K562 (cell line): Measurements from ENCODE around the gene ZSWIM4. TPM values are rescaled to one million over a fixed set of nuclear protein-coding genes. Genes with fewer than 3 reads are reported as not detected.

Source experiments
- ARID3A ChIP-seq: IDR thresholded peaks from 2 replicates; pipeline ENCODE4 v1.6.1; 2012; ENCODE audit warnings: low read depth, low read length, improper control_type of control experiment, borderline replicate concordance
- CEBPZ ChIP-seq: fragments of 150-350 bp; IDR thresholded peaks from 2 replicates; pipeline ENCODE4 v1.6.1; 2014; ENCODE audit warnings: low read depth, mild to moderate bottlenecking, low read length, borderline replicate concordance
- CXXC5 ChIP-seq: fragments of 250-450 bp; sonication (Bioruptor Pico); IDR thresholded peaks from 2 replicates; pipeline ENCODE4 v1.8.0; 2022; ENCODE audit warnings: inconsistent platforms, mild to moderate bottlenecking, moderate library complexity
- ESRRA ChIP-seq: fragments of 450-650 bp; IDR thresholded peaks from 2 replicates; pipeline ENCODE4 v1.6.1; 2014; ENCODE audit warnings: low read depth, mild to moderate bottlenecking, moderate library complexity, borderline replicate concordance
- MTA1 ChIP-seq: fragments of 450-650 bp; IDR thresholded peaks from 2 replicates; pipeline ENCODE4 v1.6.1; 2017; ENCODE audit warnings: borderline replicate concordance
- TSC22D4 ChIP-seq: fragments of 450-650 bp; IDR thresholded peaks from 2 replicates; pipeline ENCODE4 v1.6.1; 2016; ENCODE audit warnings: missing genetic modification characterization, missing biosample characterization, control low read depth
- ZBTB8A ChIP-seq: fragments of 450-650 bp; IDR thresholded peaks from 2 replicates; pipeline ENCODE4 v1.6.1; 2018; ENCODE audit warnings: mild to moderate bottlenecking, moderate library complexity; ENCODE audit not compliant: partially characterized antibody
- ZNF408 ChIP-seq: fragments of 250-450 bp; sonication (Bioruptor Pico); IDR thresholded peaks from 2 replicates; pipeline ENCODE4 v1.4.0; 2020; ENCODE audit warnings: low read depth, mild to moderate bottlenecking, moderate library complexity
- polyA plus RNA-seq, 8 experiments: library from polyadenylated mRNA; depleted of rRNA in 4 of 8; stranded (reverse) in 5 of 8; unstranded in 3 of 8; fragments of >200 nt; fragmentation: Nextera tagmentation in 2 of 8; fragmentation: Illumina TruSeq in 1 of 8; extraction: Ambion mirVana in 2 of 8; extraction: Trizol in 1 of 8; gene quantifications; 2 replicates each; pipeline versions ENCODE4 v1.2.1 to v1.2.3, GENCODE V29; 2011 to 2014; ENCODE audit warnings: inconsistent platforms in 1 of 8, missing spikeins in 1 of 8
- total RNA-seq, 7 experiments: library from RNA; depleted of rRNA in 6 of 7; stranded (reverse); fragments of >200 nt in 6 of 7; fragmentation: Illumina TruSeq in 2 of 7; extraction: Trizol in 2 of 7; gene quantifications; 2 replicates each; pipeline versions ENCODE4 v1.2.1 to v1.2.3, GENCODE V29; 2011 to 2021; ENCODE audit warnings: low replicate concordance in 1 of 7
- TF ChIP-seq, protein P1 (sequence below): fragments of 450-650 bp; IDR thresholded peaks from 2 replicates; pipeline ENCODE4 v1.6.1; 2016; ENCODE audit warnings: mild to moderate bottlenecking, moderate library complexity

Gene ZSWIM4
- total and polyA plus RNA-seq, 9 of the 15 experiments (the other 6 are each of a cell fraction or from before 2014, with no cell fraction given), result 0.25 to 3.7 (median 0.79) TPM; not detected in 2

DNA sequence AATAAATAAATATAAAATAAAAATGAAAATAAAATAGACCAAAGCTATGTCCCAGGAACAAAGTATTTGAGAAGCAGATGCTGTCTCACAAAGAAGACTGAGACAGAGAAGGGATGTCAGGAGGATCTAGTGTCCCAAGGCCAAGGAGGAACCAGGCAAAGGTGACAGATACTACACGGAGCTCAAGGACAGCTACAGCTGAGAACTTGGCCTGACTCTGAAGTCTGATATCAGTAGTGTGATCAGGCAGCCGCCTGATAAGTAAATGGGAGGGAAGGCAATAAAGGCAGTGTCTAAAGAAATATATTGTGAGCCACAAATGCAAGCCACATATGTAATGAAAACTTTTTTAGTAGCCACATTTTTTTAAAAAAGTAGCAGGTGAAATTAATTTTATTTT is 61.3 kb downstream of the ZSWIM4 start (continued):
- TF ChIP-seq, protein P1, sequence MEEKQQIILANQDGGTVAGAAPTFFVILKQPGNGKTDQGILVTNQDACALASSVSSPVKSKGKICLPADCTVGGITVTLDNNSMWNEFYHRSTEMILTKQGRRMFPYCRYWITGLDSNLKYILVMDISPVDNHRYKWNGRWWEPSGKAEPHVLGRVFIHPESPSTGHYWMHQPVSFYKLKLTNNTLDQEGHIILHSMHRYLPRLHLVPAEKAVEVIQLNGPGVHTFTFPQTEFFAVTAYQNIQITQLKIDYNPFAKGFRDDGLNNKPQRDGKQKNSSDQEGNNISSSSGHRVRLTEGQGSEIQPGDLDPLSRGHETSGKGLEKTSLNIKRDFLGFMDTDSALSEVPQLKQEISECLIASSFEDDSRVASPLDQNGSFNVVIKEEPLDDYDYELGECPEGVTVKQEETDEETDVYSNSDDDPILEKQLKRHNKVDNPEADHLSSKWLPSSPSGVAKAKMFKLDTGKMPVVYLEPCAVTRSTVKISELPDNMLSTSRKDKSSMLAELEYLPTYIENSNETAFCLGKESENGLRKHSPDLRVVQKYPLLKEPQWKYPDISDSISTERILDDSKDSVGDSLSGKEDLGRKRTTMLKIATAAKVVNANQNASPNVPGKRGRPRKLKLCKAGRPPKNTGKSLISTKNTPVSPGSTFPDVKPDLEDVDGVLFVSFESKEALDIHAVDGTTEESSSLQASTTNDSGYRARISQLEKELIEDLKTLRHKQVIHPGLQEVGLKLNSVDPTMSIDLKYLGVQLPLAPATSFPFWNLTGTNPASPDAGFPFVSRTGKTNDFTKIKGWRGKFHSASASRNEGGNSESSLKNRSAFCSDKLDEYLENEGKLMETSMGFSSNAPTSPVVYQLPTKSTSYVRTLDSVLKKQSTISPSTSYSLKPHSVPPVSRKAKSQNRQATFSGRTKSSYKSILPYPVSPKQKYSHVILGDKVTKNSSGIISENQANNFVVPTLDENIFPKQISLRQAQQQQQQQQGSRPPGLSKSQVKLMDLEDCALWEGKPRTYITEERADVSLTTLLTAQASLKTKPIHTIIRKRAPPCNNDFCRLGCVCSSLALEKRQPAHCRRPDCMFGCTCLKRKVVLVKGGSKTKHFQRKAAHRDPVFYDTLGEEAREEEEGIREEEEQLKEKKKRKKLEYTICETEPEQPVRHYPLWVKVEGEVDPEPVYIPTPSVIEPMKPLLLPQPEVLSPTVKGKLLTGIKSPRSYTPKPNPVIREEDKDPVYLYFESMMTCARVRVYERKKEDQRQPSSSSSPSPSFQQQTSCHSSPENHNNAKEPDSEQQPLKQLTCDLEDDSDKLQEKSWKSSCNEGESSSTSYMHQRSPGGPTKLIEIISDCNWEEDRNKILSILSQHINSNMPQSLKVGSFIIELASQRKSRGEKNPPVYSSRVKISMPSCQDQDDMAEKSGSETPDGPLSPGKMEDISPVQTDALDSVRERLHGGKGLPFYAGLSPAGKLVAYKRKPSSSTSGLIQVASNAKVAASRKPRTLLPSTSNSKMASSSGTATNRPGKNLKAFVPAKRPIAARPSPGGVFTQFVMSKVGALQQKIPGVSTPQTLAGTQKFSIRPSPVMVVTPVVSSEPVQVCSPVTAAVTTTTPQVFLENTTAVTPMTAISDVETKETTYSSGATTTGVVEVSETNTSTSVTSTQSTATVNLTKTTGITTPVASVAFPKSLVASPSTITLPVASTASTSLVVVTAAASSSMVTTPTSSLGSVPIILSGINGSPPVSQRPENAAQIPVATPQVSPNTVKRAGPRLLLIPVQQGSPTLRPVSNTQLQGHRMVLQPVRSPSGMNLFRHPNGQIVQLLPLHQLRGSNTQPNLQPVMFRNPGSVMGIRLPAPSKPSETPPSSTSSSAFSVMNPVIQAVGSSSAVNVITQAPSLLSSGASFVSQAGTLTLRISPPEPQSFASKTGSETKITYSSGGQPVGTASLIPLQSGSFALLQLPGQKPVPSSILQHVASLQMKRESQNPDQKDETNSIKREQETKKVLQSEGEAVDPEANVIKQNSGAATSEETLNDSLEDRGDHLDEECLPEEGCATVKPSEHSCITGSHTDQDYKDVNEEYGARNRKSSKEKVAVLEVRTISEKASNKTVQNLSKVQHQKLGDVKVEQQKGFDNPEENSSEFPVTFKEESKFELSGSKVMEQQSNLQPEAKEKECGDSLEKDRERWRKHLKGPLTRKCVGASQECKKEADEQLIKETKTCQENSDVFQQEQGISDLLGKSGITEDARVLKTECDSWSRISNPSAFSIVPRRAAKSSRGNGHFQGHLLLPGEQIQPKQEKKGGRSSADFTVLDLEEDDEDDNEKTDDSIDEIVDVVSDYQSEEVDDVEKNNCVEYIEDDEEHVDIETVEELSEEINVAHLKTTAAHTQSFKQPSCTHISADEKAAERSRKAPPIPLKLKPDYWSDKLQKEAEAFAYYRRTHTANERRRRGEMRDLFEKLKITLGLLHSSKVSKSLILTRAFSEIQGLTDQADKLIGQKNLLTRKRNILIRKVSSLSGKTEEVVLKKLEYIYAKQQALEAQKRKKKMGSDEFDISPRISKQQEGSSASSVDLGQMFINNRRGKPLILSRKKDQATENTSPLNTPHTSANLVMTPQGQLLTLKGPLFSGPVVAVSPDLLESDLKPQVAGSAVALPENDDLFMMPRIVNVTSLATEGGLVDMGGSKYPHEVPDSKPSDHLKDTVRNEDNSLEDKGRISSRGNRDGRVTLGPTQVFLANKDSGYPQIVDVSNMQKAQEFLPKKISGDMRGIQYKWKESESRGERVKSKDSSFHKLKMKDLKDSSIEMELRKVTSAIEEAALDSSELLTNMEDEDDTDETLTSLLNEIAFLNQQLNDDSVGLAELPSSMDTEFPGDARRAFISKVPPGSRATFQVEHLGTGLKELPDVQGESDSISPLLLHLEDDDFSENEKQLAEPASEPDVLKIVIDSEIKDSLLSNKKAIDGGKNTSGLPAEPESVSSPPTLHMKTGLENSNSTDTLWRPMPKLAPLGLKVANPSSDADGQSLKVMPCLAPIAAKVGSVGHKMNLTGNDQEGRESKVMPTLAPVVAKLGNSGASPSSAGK, result no peak
- TF ChIP-seq TSC22D4 (no peak), ZNF408 (no peak), CXXC5 (0 out of 2 replicates have a peak, but pooled peaks have one; percentile 20), MTA1 (peak; percentile 65; the same call in 1 of the 2 replicates), CEBPZ (no peak), ZBTB8A (no peak), ARID3A (peak; percentile 82), ESRRA (peak; percentile 79; the same call in 1 of the 2 replicates)
